ENCODE data around the gene MCRS1.

The MCRS1 gene

GRCh38 chr12:49557917-49558215, 10.1 kb downstream of the MCRS1 start:
- no peak for DNase-seq (ENCODE audit: extremely low spot score, insufficient read length, low read depth)
- no peak for FAIRE-seq

GRCh38 chr12:49557187-49557916, 10.6 kb downstream of the MCRS1 start:
- DNase-seq (ENCODE audit: extremely low spot score, insufficient read length, low read depth) (no peak), FAIRE-seq (no peak)

- no peak for FAIRE-seq
- no peak for DNase-seq (ENCODE audit: extremely low spot score, insufficient read length, low read depth)
Observed at GRCh38 chr12:49556391-49557186, 11.4 kb downstream of the MCRS1 start.

- no peak for FAIRE-seq
Observed at GRCh38 chr12:49555631-49556390, 12.1 kb downstream of the MCRS1 start.

GRCh38 chr12:49554266-49554665, 13.7 kb downstream of the MCRS1 start:
- DNase-seq (ENCODE audit: extremely low spot score, insufficient read length, low read depth) (no peak), FAIRE-seq (no peak)

More at GRCh38 chr12:49555631-49556390, 12.1 kb downstream of the MCRS1 start:
- DNase-seq (ENCODE audit: extremely low spot score, insufficient read length, low read depth) = no peak

GRCh38 chr12:49553512-49554088, 14.3 kb downstream of the MCRS1 start:
- peak; percentile 77 for FAIRE-seq

GRCh38 chr12:49552899-49553298, 15.0 kb downstream of the MCRS1 start:
- DNase-seq (ENCODE audit: extremely low spot score, insufficient read length, low read depth) (no peak), FAIRE-seq (no peak)

More at GRCh38 chr12:49553512-49554088, 14.3 kb downstream of the MCRS1 start:
- no peak for DNase-seq (ENCODE audit: extremely low spot score, insufficient read length, low read depth)

GRCh38 chr12:49552425-49552824, 15.5 kb downstream of the MCRS1 start:
- FAIRE-seq = no peak
- DNase-seq (ENCODE audit: extremely low spot score, insufficient read length, low read depth) = no peak

- DNase-seq (ENCODE audit: extremely low spot score, insufficient read length, low read depth) = no peak
- FAIRE-seq = no peak
Observed at GRCh38 chr12:49552014-49552413, 15.9 kb downstream of the MCRS1 start.

GRCh38 chr12:49550693-49551252, 17.2 kb downstream of the MCRS1 start:
- FAIRE-seq = no peak

GRCh38 chr12:49549735-49550692, 17.9 kb downstream of the MCRS1 start:
- DNase-seq (ENCODE audit: extremely low spot score, insufficient read length, low read depth) = no peak
- no peak for FAIRE-seq

More at GRCh38 chr12:49550693-49551252, 17.2 kb downstream of the MCRS1 start:
- no peak for DNase-seq (ENCODE audit: extremely low spot score, insufficient read length, low read depth)

- DNase-seq (ENCODE audit: extremely low spot score, insufficient read length, low read depth) (no peak), FAIRE-seq (no peak)
Observed at GRCh38 chr12:49548822-49549648, 18.9 kb downstream of the MCRS1 start.

- FAIRE-seq (no peak), DNase-seq (ENCODE audit: extremely low spot score, insufficient read length, low read depth) (no peak)
Observed at GRCh38 chr12:49548481-49548821, 19.5 kb downstream of the MCRS1 start.

- FAIRE-seq = no peak
- DNase-seq (ENCODE audit: extremely low spot score, insufficient read length, low read depth) = no peak
Observed at GRCh38 chr12:49547090-49547690, 20.8 kb downstream of the MCRS1 start.

- FAIRE-seq (no peak), DNase-seq (ENCODE audit: extremely low spot score, insufficient read length, low read depth) (no peak)
Observed at GRCh38 chr12:49546481-49546880, 21.5 kb downstream of the MCRS1 start.

GRCh38 chr12:49545815-49546214, 22.1 kb downstream of the MCRS1 start:
- DNase-seq (ENCODE audit: extremely low spot score, insufficient read length, low read depth) (no peak), FAIRE-seq (no peak)

- FAIRE-seq (no peak), DNase-seq (ENCODE audit: extremely low spot score, insufficient read length, low read depth) (no peak)
Observed at GRCh38 chr12:49543914-49544815, 23.8 kb downstream of the MCRS1 start.

Data from GM18507 (cell line).